HG02973 (cell line): ENCODE measurements around the gene PHTF2.
"Not testable (repeated sequence)": the region's sequence is repeated elsewhere in the genome, so short reads cannot be mapped to it uniquely, and the experiment has no call there.

Experiments
- ATAC-seq: cut with Tn5 transposase; IDR thresholded peaks from one replicate; pipeline ENCODE4 v1.9.1; 2021; ENCODE audit warnings: moderate library complexity; ENCODE audit not compliant: unreplicated experiment

The PHTF2 gene

GRCh38 chr7:77982926-77983550 lies 184.5 kb downstream of the PHTF2 start:
- no peak for ATAC-seq

GRCh38 chr7:77983973-77984372 lies 185.4 kb downstream of the PHTF2 start:
- ATAC-seq: no peak

- no peak for ATAC-seq
Measured at GRCh38 chr7:77985232-77985973, 186.8 kb downstream of the PHTF2 start.

- ATAC-seq: no peak
Measured at GRCh38 chr7:77985974-77986339, 187.4 kb downstream of the PHTF2 start.

- ATAC-seq: no peak
Measured at GRCh38 chr7:77989981-77990566, 191.5 kb downstream of the PHTF2 start.

- no peak for ATAC-seq
Measured at GRCh38 chr7:77991656-77992055, 193.1 kb downstream of the PHTF2 start.

- no peak for ATAC-seq
Measured at GRCh38 chr7:77993838-77994237, 195.3 kb downstream of the PHTF2 start.

- no peak for ATAC-seq
Measured at GRCh38 chr7:77995717-77996116, 197.1 kb downstream of the PHTF2 start.

- ATAC-seq: not testable (repeated sequence)
Measured at GRCh38 chr7:77999168-77999567, 200.6 kb downstream of the PHTF2 start.

- no peak for ATAC-seq
Measured at GRCh38 chr7:78002021-78002420, 203.4 kb downstream of the PHTF2 start.

GRCh38 chr7:78002715-78003114 lies 204.1 kb downstream of the PHTF2 start:
- ATAC-seq: no peak

GRCh38 chr7:78006063-78006755 lies 207.6 kb downstream of the PHTF2 start:
- ATAC-seq: no peak
